GOT3 (cell line): ENCODE data around the gene HOXA3.

ENCODE experiments used
- DNase-seq: peaks from one replicate; lab custom pipeline; 2025; ENCODE audit warnings: mixed read lengths; lab: John Stamatoyannopoulos, UW

HOXA3 gene

GRCh38 chr7:27154901-27155815 is 2.8 kb upstream of the HOXA3 start:
- DNase-seq = no peak

GRCh38 chr7:27154369-27154768 is 2.0 kb upstream of the HOXA3 start:
- no peak for DNase-seq

GRCh38 chr7:27153526-27153925 is 1.1 kb upstream of the HOXA3 start:
- DNase-seq = no peak

DNA sequence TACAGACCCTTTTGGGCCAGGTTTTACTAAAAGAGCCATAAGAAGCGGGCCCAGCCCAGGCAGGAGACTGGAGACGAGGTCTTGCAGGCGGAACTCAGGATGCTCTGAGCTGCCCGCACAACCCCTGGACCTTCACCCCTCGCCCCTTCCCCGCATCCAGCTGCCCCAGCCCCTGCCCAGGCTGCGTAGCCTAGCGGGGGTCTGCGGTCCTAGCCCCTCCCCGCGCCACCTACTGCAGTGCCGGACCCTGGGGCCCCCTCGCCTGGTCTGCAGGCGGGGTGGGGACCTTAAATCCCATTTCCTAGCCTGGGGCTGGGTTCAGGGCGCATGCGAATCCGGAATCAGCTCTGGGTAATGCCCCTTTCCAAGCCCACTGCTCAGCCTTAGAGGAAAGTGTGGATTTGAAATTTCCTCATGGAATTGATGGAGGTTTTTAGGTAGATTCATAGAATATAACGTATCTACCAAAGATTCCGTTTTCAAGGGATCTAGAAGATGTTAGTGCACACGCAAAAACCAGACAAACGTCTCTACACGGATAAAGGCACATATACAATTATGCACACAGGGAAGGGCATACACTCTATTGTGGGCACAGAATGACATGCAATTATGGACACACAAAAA is 546 bp upstream of the HOXA3 start:
- no peak for DNase-seq

GRCh38 chr7:27151341-27151930 is 947 bp downstream of the HOXA3 start:
- DNase-seq = no peak

DNA sequence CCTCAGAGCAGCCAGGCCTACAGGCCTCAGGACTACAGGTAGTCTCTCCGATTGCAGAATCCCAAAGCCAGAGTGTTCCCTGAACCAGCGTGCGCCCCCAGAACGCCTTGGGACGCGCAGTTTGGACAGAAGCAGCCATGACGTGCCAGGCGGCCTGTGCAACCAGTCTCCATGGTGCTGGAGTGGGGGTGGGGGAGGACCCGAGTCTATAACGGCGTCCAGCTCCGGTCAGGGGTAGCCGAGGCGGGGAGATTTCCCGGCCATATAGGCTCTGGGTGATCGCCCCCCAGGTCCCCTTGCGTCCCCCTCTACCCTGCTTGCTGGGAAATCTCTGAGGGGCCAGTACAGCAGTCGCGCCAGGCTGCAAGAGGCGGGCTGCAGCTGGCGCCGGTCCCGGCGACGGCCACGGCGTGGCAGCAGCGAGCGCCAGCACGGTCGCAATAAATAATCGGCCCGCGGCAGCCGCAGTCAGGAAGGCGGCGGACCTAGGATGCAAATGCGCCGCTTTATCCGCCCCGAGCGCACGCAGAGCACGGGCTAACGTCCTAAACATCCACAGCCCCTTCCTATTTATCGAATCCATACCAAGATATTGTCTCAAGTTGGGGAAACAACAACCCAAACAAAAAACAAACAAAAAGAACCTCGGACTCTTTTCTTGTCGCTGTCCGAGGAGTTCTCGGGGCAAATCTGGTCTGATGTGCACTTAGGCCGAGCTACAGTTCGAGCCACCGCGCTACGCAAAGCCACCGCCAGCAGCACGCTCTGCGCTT is 1.6 kb downstream of the HOXA3 start:
- peak; percentile 75 for DNase-seq

GRCh38 chr7:27149842-27150567 is 2.4 kb downstream of the HOXA3 start:
- DNase-seq = no peak

DNA sequence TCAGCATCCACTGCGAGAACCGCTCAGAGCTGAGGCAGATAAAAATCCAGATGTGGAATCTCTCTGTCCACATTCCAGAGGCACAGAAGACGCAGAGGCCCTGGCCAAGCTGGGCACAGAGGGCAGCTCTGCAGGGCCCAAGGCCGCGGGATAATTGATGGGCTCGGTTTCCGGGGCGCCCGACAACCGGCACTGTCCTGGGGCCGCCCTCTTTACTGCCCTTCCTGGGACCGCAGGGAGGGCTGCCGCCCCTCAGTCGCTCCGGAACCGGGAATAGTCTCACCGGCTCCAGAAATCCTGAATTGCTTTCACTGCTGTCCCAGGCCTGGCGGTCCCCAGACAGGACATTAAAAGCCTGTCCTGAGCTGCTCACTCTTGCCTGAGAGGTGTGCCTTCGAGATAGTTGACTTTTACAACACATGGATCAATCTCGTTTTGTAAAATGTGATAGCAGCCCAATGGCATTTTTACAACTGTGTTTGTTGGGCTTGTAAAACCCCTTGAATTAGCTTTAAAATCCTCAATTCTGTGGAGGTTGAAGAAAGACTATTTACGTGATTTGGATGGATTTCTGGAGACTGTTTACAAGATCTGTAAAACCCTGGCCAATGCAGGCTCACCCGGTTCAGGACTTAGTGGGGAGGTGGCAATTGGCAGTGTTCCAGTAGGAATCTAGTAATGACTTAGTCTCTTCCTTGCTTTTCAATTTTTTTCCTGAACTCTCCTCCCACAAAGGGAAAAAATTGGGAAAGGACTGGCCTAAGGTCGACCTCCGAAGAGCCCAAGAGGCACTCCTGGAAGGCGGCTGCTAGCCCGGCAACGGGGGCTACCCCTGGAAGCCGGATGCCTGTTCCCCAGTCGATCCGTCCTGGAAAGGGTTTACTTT is 3.4 kb downstream of the HOXA3 start:
- DNase-seq = no peak

- DNase-seq = no peak
Measured at GRCh38 chr7:27148031-27148755, 4.2 kb downstream of the HOXA3 start.

GRCh38 chr7:27147199-27148030 is 5.0 kb downstream of the HOXA3 start, which contains the start of gene HOXA6:
HOXA6 (minus strand) TSS chr7:27147774; CDS start chr7:27147749, 25 bp downstream.
- no peak for DNase-seq

DNA sequence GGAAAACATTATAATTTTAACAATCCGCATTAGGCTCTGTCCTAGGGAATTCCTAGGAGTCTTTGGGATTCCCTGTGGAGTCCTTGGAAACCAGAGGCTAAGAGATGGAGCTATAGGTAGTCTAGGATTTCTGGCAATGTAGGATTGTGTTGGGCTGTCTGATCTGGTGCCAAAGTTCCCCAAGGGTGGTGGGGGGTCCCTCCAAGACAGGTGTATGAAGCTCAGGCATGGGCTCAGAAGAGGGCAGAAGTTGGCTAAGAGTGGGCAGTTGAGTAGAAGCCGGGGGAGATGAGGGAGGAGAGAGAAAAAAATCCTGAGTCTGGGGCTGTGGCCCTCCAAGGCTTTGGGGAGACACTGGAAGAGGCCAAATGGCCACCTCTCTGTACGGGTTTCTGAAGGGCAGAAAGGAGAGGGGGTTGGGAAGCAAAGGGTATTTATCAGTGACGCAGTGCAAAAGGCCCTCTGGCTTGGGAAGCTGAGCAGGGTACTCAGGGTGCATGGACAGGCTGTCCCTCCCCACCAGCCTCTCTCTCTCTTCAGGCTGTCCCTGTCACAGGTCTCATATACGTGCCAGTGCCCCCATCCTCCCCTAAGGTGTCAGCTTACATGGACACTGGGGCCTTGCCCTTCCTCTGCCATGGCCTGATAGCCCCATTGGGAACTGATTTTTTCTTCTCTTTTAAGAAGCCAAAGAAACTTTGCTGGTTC is 5.7 kb downstream of the HOXA3 start:
- DNase-seq = no peak

- no peak for DNase-seq
Measured at GRCh38 chr7:27145914-27146412, 6.4 kb downstream of the HOXA3 start.

DNA sequence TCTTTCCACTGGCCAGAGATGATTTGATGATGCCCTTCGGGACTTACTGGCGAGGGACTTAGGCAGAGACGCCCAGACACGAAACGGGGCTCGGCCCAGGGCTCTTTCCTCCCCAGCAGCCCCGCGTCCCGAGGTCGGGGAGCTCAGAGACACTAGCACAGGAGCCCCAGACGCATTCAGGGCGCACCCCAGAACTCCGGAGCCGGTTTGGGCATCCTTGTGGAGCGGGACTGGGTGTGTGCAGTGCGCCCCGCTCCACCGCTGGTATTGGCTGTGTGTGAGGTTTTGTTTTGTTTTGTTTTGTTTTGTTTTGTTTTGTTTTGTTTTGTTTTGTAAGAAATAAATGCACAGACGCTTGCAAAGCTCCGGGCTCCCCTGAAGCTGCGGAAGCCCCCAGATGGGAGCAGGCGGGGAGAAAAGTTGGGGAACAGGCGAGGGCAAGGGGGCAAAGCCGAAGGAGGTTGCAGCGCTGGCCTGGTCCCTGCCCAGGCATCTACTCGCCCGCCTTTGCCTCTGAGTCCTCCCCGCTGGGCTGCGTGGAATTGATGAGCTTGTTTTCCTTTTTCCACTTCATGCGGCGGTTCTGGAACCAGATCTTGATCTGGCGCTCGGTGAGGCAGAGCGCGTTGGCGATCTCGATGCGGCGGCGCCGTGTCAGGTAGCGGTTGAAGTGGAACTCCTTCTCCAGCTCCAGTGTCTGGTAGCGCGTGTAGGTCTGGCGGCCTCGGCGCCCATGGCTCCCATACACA is 7.0 kb downstream of the HOXA3 start:
- DNase-seq = no peak

GRCh38 chr7:27144781-27145164 is 7.6 kb downstream of the HOXA3 start:
- no peak for DNase-seq

DNA sequence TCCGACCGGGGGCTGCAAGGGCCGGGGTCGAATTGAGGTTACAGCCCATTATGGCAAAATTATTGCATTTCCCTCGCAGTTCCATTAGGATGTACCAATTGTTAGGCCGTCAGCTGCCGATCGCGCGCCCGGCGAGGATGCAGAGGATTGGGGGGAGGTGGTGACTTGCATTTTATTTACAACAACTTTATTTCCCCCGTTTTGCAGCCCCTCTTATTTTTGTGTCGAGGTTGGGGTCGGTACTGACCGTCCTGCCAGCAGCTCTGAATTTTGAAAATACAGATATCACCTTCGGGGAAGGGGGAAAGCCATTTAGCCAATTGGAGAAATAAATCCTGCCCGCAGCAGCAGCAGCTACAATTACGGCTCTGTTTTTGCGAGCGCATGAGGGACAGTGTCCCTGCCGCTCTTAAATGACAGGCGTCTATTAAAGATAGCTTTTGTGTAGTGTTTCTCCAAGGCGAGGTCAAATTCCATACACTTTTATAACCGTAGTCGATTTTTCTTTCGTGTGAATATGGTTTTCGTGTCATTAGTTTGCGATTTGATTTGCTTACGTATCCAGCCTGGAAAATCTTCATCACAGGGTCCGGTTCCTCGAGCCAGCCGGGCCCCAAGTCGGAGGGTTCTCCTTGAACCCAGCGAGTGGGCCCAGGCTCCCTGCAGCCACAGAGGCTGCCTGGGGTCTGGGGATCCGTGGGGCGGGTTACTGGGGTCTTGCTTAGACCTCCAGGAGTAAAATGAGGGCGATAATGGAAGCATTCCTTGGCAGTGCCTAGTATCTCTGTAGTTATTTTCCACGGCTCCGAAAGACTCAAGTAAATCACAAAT is 8.2 kb downstream of the HOXA3 start:
- DNase-seq = no peak
